Measurements from ENCODE around the gene ACTL10.

DNA sequence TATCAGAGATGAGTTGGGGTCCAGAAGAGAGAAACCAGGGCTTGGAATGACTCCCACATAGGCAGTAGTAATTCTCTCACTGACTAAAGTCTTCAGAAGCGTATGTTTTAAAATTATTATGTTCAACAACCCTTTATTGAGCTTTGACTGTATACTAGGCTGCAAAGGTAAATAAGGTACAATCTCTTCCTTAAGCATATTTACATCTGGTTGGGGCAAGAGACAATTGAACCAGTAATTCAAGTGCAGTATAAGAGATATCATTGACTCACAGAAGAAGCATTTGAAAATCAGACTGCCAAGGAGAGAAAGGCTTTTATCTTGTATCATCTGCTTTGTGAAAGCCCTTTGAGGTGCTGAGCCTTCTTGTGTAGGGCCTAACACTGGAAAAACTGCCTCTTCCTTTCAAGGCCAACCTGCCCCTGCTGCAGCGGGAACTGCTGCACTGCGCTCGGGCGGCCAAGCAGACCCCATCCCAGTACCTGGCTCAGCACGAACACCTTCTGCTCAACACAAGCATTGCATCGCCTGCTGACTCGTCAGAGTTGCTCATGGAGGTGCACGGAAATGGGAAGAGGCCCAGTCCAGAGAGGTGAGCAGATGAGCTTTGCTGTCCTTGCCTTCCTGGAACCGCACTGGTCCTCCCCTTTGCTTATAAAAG lies 43.9 kb upstream of the ACTL10 start:
- TF ChIP-seq RCOR1 (IDR thresholded peaks at IDR 0.05; ENCODE audit: low read depth, low read length) (no peak), PHF8 (IDR thresholded peaks at IDR 0.05; ENCODE audit: borderline replicate concordance, low read depth) (no peak)
- TF ChIP-seq, protein P1, sequence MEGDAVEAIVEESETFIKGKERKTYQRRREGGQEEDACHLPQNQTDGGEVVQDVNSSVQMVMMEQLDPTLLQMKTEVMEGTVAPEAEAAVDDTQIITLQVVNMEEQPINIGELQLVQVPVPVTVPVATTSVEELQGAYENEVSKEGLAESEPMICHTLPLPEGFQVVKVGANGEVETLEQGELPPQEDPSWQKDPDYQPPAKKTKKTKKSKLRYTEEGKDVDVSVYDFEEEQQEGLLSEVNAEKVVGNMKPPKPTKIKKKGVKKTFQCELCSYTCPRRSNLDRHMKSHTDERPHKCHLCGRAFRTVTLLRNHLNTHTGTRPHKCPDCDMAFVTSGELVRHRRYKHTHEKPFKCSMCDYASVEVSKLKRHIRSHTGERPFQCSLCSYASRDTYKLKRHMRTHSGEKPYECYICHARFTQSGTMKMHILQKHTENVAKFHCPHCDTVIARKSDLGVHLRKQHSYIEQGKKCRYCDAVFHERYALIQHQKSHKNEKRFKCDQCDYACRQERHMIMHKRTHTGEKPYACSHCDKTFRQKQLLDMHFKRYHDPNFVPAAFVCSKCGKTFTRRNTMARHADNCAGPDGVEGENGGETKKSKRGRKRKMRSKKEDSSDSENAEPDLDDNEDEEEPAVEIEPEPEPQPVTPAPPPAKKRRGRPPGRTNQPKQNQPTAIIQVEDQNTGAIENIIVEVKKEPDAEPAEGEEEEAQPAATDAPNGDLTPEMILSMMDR (IDR thresholded peaks at IDR 0.05), result no peak
- TF ChIP-seq, protein P2, sequence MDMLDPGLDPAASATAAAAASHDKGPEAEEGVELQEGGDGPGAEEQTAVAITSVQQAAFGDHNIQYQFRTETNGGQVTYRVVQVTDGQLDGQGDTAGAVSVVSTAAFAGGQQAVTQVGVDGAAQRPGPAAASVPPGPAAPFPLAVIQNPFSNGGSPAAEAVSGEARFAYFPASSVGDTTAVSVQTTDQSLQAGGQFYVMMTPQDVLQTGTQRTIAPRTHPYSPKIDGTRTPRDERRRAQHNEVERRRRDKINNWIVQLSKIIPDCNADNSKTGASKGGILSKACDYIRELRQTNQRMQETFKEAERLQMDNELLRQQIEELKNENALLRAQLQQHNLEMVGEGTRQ (IDR thresholded peaks at IDR 0.05), result no peak

Measured in A549 (cell line).